GM23338 (cell line): ENCODE data around the gene DGKG. TPM values are rescaled to one million over a fixed set of nuclear protein-coding genes. Genes with fewer than 3 reads are reported as not detected.

ENCODE experiments used
- ATAC-seq: fragments of 200-7000 bp; cut with Tn5 transposase; 3 replicates; pipeline ENCODE4 v1.9.1; 2020
- DNase-seq: peaks from one replicate; pipeline ENCODE4 v3.0.0-alpha.2; 2015; ENCODE audit warnings: low spot score
- H2AFZ ChIP-seq: fragments of 200-600 bp; sonication (generic); 2 replicates; pipeline ENCODE4 v1.8.0; 2016; ENCODE audit warnings: antibody characterized with exemption, mild to moderate bottlenecking, moderate library complexity
- H3F3A ChIP-seq: fragments of 200-600 bp; sonication (generic); replicated peaks from 2 replicates; pipeline ENCODE4 v1.8.0; 2017; ENCODE audit warnings: antibody characterized with exemption, mixed run types, low read depth
- H3K27ac ChIP-seq: fragments of 200-600 bp; sonication (generic); 2 replicates; pipeline ENCODE4 v1.6.1; 2016; ENCODE audit warnings: low read depth
- H3K27me3 ChIP-seq: fragments of 200-600 bp; sonication (generic); 2 replicates; pipeline ENCODE4 v1.8.0; 2016; ENCODE audit warnings: mild to moderate bottlenecking, mixed run types, moderate library complexity; ENCODE audit not compliant: insufficient read depth
- H3K36me3 ChIP-seq: fragments of 200-600 bp; sonication (generic); 2 replicates; pipeline ENCODE4 v1.8.0; 2016; ENCODE audit warnings: mild to moderate bottlenecking; ENCODE audit not compliant: insufficient read depth
- H3K4me1 ChIP-seq: fragments of 200-600 bp; sonication (generic); 2 replicates; pipeline ENCODE4 v1.8.0; 2016; ENCODE audit warnings: mild to moderate bottlenecking, moderate library complexity; ENCODE audit not compliant: insufficient read depth
- H3K4me2 ChIP-seq: fragments of 200-600 bp; sonication (generic); 2 replicates; pipeline ENCODE4 v1.7.1; 2017; ENCODE audit warnings: mixed run types
- H3K4me3 ChIP-seq: fragments of 200-600 bp; sonication (generic); 2 replicates; pipeline ENCODE4 v1.6.1; 2016; ENCODE audit warnings: mixed run types
- H3K79me2 ChIP-seq: fragments of 200-600 bp; sonication (generic); replicated peaks from 2 replicates; pipeline ENCODE4 v1.8.0; 2017; ENCODE audit warnings: mild to moderate bottlenecking; ENCODE audit not compliant: insufficient read depth
- H3K9me2 ChIP-seq: fragments of 200-600 bp; sonication (generic); 2 replicates; pipeline ENCODE4 v1.8.0; 2017; ENCODE audit not compliant: insufficient read depth
- H4K20me1 ChIP-seq: fragments of 200-600 bp; sonication (generic); replicated peaks from 2 replicates; pipeline ENCODE4 v1.8.0; 2017; ENCODE audit warnings: mild to moderate bottlenecking; ENCODE audit not compliant: insufficient read depth
- H3K27ac Mint-ChIP-seq: 2 replicates; pipeline ENCODE4 v1.8.0; 2020; ENCODE audit warnings: inconsistent platforms, mild to moderate bottlenecking, moderate library complexity, mixed read lengths
- H3K27me3 Mint-ChIP-seq: 3 replicates; pipeline ENCODE4 v1.8.0; 2022; ENCODE audit warnings: low read depth, mild to moderate bottlenecking, moderate library complexity, mixed read lengths, inconsistent platforms; ENCODE audit not compliant: insufficient read depth, poor library complexity
- H3K36me3 Mint-ChIP-seq: 3 replicates; pipeline ENCODE4 v1.8.0; 2021; ENCODE audit warnings: low read depth, mild to moderate bottlenecking, inconsistent platforms, moderate library complexity, mixed read lengths
- H3K4me1 Mint-ChIP-seq: 3 replicates; pipeline ENCODE4 v1.8.0; 2020; ENCODE audit warnings: mild to moderate bottlenecking, inconsistent platforms, mixed read lengths
- H3K4me3 Mint-ChIP-seq: 3 replicates; pipeline ENCODE4 v1.8.0; 2021; ENCODE audit warnings: moderate library complexity, mild to moderate bottlenecking, inconsistent platforms, mixed read lengths
- H3K9me3 Mint-ChIP-seq: 3 replicates; pipeline ENCODE4 v1.8.0; 2020; ENCODE audit warnings: moderate library complexity, mild to moderate bottlenecking, inconsistent platforms, mixed read lengths
- ETS1 ChIP-seq: IDR thresholded peaks from 2 replicates; pipeline ENCODE4 v1.6.1; 2016; ENCODE audit warnings: antibody characterized with exemption
- EZH2phosphoT487 ChIP-seq: fragments of 200-600 bp; sonication (generic); IDR thresholded peaks from one replicate; pipeline ENCODE4 v1.8.1; 2018; ENCODE audit warnings: antibody characterized with exemption; ENCODE audit not compliant: unreplicated experiment
- JUNB ChIP-seq: IDR thresholded peaks from one replicate; pipeline ENCODE4 v1.6.1; 2016; ENCODE audit warnings: antibody characterized with exemption; ENCODE audit not compliant: unreplicated experiment
- NANOG ChIP-seq: IDR thresholded peaks from 2 replicates; pipeline ENCODE4 v1.6.1; 2016; ENCODE audit warnings: antibody characterized with exemption, borderline replicate concordance
- POLR2AphosphoS5 ChIP-seq: IDR thresholded peaks from 2 replicates; pipeline ENCODE4 v1.6.1; 2016; ENCODE audit warnings: antibody characterized with exemption, low read depth
- REST ChIP-seq: IDR thresholded peaks from one replicate; pipeline ENCODE4 v1.6.1; 2018; ENCODE audit warnings: antibody characterized with exemption; ENCODE audit not compliant: unreplicated experiment
- STAT1 ChIP-seq: IDR thresholded peaks from one replicate; pipeline ENCODE4 v1.6.1; 2016; ENCODE audit warnings: antibody characterized with exemption; ENCODE audit not compliant: unreplicated experiment
- ZNF114 ChIP-seq: fragments of 250-450 bp; sonication (Bioruptor Pico); IDR thresholded peaks from 2 replicates; pipeline ENCODE4 v1.5.0; 2020; ENCODE audit warnings: mild to moderate bottlenecking, moderate library complexity
- ZNF462 ChIP-seq: fragments of 250-450 bp; sonication (Bioruptor Pico); IDR thresholded peaks from 2 replicates; pipeline ENCODE4 v1.5.0; 2020; ENCODE audit warnings: mild to moderate bottlenecking, moderate library complexity
- polyA plus RNA-seq: library from polyadenylated mRNA; unstranded; fragments of >200 nt; fragmentation: Nextera tagmentation; extraction: Ambion mirVana; gene quantifications from 2 replicates; pipeline ENCODE4 v1.2.1, GENCODE V29; 2016
- total RNA-seq: library from RNA; depleted of rRNA; stranded (reverse); fragments of >200 nt; shearing (Covaris generic); gene quantifications from 2 replicates; pipeline ENCODE4 v1.2.3, GENCODE V29; 2014

Gene DGKG
- total and polyA plus RNA-seq, 2 experiments from 2014 or later, result 0.14 to 0.31 TPM

GRCh38 chr3:186254676-186255650, 107.1 kb downstream of the DGKG start:
- H3K4me1 Mint-ChIP-seq, result peaks cover 15% of the 10 kb centered on the region; the same call in 2 of the 3 replicates
- no peaks in the 10 kb centered on the region; the same call in 1 of the 2 replicates for H3K9me2 ChIP-seq
- H3K27ac Mint-ChIP-seq, result no peak overlapping the region
- no peak for DNase-seq
- H3F3A ChIP-seq, result no peaks in the 10 kb centered on the region
- no peaks in the 10 kb centered on the region for H4K20me1 ChIP-seq
- no peak overlapping the region for H3K27ac ChIP-seq
- H2AFZ ChIP-seq, result no peak overlapping the region
- H3K4me2 ChIP-seq, result no peak overlapping the region
- no peaks in the 10 kb centered on the region for H3K79me2 ChIP-seq
- H3K27me3 ChIP-seq, result no peaks in the 10 kb centered on the region
- no peaks in the 10 kb centered on the region; the same call in 2 of the 3 replicates for H3K9me3 Mint-ChIP-seq
- H3K4me3 ChIP-seq, result no peak overlapping the region
- ATAC-seq, result no peak
- H3K36me3 Mint-ChIP-seq, result no peaks in the 10 kb centered on the region
- H3K27me3 Mint-ChIP-seq, result peaks cover 7% of the 10 kb centered on the region
- TF ChIP-seq REST, result no peak
- no peak overlapping the region for H3K4me3 Mint-ChIP-seq
- H3K36me3 ChIP-seq, result no peaks in the 10 kb centered on the region
- peaks cover 6% of the 10 kb centered on the region for H3K4me1 ChIP-seq

- no peaks in the 10 kb centered on the region for H4K20me1 ChIP-seq
- no peak overlapping the region for H3K4me3 Mint-ChIP-seq
- H3K36me3 Mint-ChIP-seq, result no peaks in the 10 kb centered on the region
- ATAC-seq (no peak), DNase-seq (no peak)
- no peak overlapping the region for H3K4me2 ChIP-seq
- H3K27ac Mint-ChIP-seq, result no peak overlapping the region
- peaks cover 6% of the 10 kb centered on the region; the same call in 2 of the 3 replicates for H3K4me1 Mint-ChIP-seq
- H3F3A ChIP-seq, result no peaks in the 10 kb centered on the region
- H3K79me2 ChIP-seq, result no peaks in the 10 kb centered on the region
- H2AFZ ChIP-seq, result no peak overlapping the region
- no peaks in the 10 kb centered on the region for H3K27me3 ChIP-seq
- H3K9me2 ChIP-seq, result no peaks in the 10 kb centered on the region; the same call in 1 of the 2 replicates
- no peaks in the 10 kb centered on the region; the same call in 2 of the 3 replicates for H3K9me3 Mint-ChIP-seq
- no peaks in the 10 kb centered on the region for H3K4me1 ChIP-seq
- no peak overlapping the region for H3K27ac ChIP-seq
- H3K27me3 Mint-ChIP-seq, result no peaks in the 10 kb centered on the region
- H3K4me3 ChIP-seq, result no peak overlapping the region
- no peaks in the 10 kb centered on the region for H3K36me3 ChIP-seq
- no peak for TF ChIP-seq ZNF462
- TF ChIP-seq ETS1, result no peak
- TF ChIP-seq POLR2AphosphoS5, result no peak
- no peak for TF ChIP-seq ZNF114 (CRISPR knock-in tag)
- TF ChIP-seq STAT1, result no peak
- TF ChIP-seq EZH2phosphoT487, result no peak
- TF ChIP-seq NANOG, result no peak
- no peak for TF ChIP-seq JUNB
Observed at GRCh38 chr3:186251948-186252619, 110.0 kb downstream of the DGKG start.
